Stimulated activated CD8-positive, alpha-beta memory T cell treated with anti-CD3 and anti-CD28 coated beads, Interleukin-2, amount 100 ng/mL, for 48 hours (primary cell): Measurements from ENCODE around the gene BPTF.
A peak's percentile ranks its signal among the peaks of the same experiment; 100 is the strongest.
"Not testable (repeated sequence)": the region's sequence is repeated elsewhere in the genome, so short reads cannot be mapped to it uniquely, and the experiment has no call there.

ENCODE experiments used
- DNase-seq, 2 donors: peaks; one replicate each; pipeline ENCODE4 v3.0.0-alpha.2; 2020; ENCODE audit warnings: low read depth in 2 of 2

The BPTF gene

GRCh38 chr17:68006797-68007196 lies 181.5 kb downstream of the BPTF start:
- DNase-seq = no peak

GRCh38 chr17:68011199-68011665 lies 185.9 kb downstream of the BPTF start:
- peak; percentile 61 to 63 for DNase-seq

GRCh38 chr17:68013385-68013784 lies 188.1 kb downstream of the BPTF start:
- DNase-seq = no peak

- no peak for DNase-seq
Measured at GRCh38 chr17:68015081-68015723, 189.9 kb downstream of the BPTF start.

- no peak for DNase-seq
Measured at GRCh38 chr17:68016838-68017237, 191.5 kb downstream of the BPTF start.

GRCh38 chr17:68018493-68018892 lies 193.2 kb downstream of the BPTF start:
- DNase-seq = not testable (repeated sequence)

GRCh38 chr17:68019336-68019674 lies 194.0 kb downstream of the BPTF start:
- no peak for DNase-seq

- peak; percentile 96 to 98 for DNase-seq
Measured at GRCh38 chr17:68019675-68020408, 194.5 kb downstream of the BPTF start.

- DNase-seq = no peak
Measured at GRCh38 chr17:68020409-68020756, 195.1 kb downstream of the BPTF start.

- not testable (repeated sequence) for DNase-seq
Measured at GRCh38 chr17:68020791-68021190, 195.5 kb downstream of the BPTF start.

GRCh38 chr17:68021963-68022362 lies 196.7 kb downstream of the BPTF start:
- no peak for DNase-seq

- not testable (repeated sequence) for DNase-seq
Measured at GRCh38 chr17:68022547-68022946, 197.2 kb downstream of the BPTF start.

- no peak for DNase-seq
Measured at GRCh38 chr17:68029512-68030215, 204.4 kb downstream of the BPTF start.
